ENCODE data around the gene SLC12A1.
A peak's percentile ranks its signal among the peaks of the same experiment; 100 is the strongest.

SLC12A1 gene

GRCh38 chr15:48267766-48268165, 61.7 kb downstream of the SLC12A1 start:
- no peak for DNase-seq
- no peak for TF ChIP-seq POLR2A (IDR thresholded peaks at IDR 0.05; ENCODE audit: low read length)
- no peak for TF ChIP-seq GATA1 (IDR thresholded peaks at IDR 0.05; ENCODE audit: low read depth, low read length)

- DNase-seq = no peak
- TF ChIP-seq POLR2A (IDR thresholded peaks at IDR 0.05; ENCODE audit: low read length) = no peak
- no peak for TF ChIP-seq GATA1 (IDR thresholded peaks at IDR 0.05; ENCODE audit: low read depth, low read length)
These were observed 66.9 kb downstream of the SLC12A1 start for GRCh38 chr15:48273049-48273448.

GRCh38 chr15:48278666-48279065, 72.6 kb downstream of the SLC12A1 start:
- TF ChIP-seq GATA1 (IDR thresholded peaks at IDR 0.05; ENCODE audit: low read depth, low read length) (no peak), POLR2A (IDR thresholded peaks at IDR 0.05; ENCODE audit: low read length) (no peak)
- no peak for DNase-seq

DNA sequence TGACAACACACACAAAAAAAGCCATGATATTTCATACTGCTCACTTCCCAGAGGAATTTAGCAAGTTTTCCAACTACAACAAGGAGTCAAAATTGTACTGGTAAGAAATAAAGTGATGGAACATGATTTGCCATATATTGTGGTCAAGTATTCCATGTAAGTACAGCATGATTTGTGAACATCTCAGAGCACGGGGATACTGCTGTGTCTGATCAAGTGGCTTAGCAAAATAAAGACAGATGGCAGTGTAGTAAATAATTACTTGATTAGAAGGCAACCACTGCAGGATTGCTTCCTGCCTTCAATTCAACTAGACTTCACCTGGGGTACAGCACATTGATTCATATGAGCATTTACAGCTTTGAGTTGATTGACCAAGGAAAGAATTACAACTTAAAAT, 73.5 kb downstream of the SLC12A1 start:
- no peak for DNase-seq
- no peak for TF ChIP-seq GATA1 (IDR thresholded peaks at IDR 0.05; ENCODE audit: low read depth, low read length)
- no peak for TF ChIP-seq POLR2A (IDR thresholded peaks at IDR 0.05; ENCODE audit: low read length)

DNA sequence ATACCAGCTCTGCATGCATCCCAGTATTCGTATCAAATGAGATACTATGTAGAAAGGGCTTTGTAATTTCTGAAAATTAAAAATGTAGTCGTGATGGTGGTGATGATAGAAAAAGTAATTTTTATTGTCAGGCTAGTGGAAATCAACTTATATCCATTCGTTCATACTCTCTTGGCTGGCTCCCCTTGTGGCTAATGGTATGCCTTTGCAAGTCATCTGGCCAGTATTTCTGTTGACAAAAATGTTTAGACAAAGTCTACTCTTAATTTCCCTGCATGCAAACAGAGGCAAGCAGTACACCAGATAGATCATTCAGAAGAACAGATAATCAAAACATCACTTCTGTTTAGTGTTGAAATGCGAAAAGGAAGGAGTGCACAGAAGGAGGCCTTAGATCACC, 75.6 kb downstream of the SLC12A1 start:
- no peak for DNase-seq
- TF ChIP-seq GATA1 (IDR thresholded peaks at IDR 0.05; ENCODE audit: low read depth, low read length) (no peak), POLR2A (IDR thresholded peaks at IDR 0.05; ENCODE audit: low read length) (no peak)

- TF ChIP-seq POLR2A (IDR thresholded peaks at IDR 0.05; ENCODE audit: low read length) (no peak), GATA1 (IDR thresholded peaks at IDR 0.05; ENCODE audit: low read depth, low read length) (no peak)
- DNase-seq = no peak
These were observed 76.1 kb downstream of the SLC12A1 start for GRCh38 chr15:48282216-48282615.

GRCh38 chr15:48283396-48284145, 77.5 kb downstream of the SLC12A1 start:
- no peak for TF ChIP-seq GATA1 (IDR thresholded peaks at IDR 0.05; ENCODE audit: low read depth, low read length)
- no peak for TF ChIP-seq POLR2A (IDR thresholded peaks at IDR 0.05; ENCODE audit: low read length)
- no peak for DNase-seq

GRCh38 chr15:48285329-48286214, 79.5 kb downstream of the SLC12A1 start:
- TF ChIP-seq GATA1 (IDR thresholded peaks at IDR 0.05; ENCODE audit: low read depth, low read length) (no peak), POLR2A (IDR thresholded peaks at IDR 0.05; ENCODE audit: low read length) (no peak)
- peak; percentile 61 to 76 for DNase-seq

DNA sequence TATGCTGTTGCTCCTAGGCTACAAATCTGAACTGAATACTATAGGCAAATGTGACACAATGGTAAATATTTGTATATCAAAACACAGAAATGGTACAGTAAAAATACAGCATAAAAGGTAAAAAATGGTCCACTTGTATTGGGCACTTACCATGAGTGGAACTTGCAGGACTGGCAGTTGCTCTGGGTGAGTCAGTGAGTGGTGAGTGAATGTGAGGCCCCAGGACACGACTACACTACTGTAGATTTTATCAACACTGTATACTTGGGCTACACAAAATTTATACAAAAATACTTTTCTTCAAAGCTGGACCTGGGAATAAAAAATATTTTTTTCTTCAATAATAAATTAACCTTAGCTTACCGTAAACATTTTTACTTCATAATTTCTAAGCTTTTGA, 83.5 kb downstream of the SLC12A1 start:
- TF ChIP-seq GATA1 (IDR thresholded peaks at IDR 0.05; ENCODE audit: low read depth, low read length) = no peak
- TF ChIP-seq POLR2A (IDR thresholded peaks at IDR 0.05; ENCODE audit: low read length) = no peak
- no peak for DNase-seq

GRCh38 chr15:48292458-48292857, 86.4 kb downstream of the SLC12A1 start:
- no peak for TF ChIP-seq POLR2A (IDR thresholded peaks at IDR 0.05; ENCODE audit: low read length)
- TF ChIP-seq GATA1 (IDR thresholded peaks at IDR 0.05; ENCODE audit: low read depth, low read length) = no peak
- no peak for DNase-seq

GRCh38 chr15:48297668-48298067, 91.6 kb downstream of the SLC12A1 start:
- DNase-seq = no peak
- TF ChIP-seq GATA1 (IDR thresholded peaks at IDR 0.05; ENCODE audit: low read depth, low read length) (no peak), POLR2A (IDR thresholded peaks at IDR 0.05; ENCODE audit: low read length) (no peak)

GRCh38 chr15:48298914-48299313, 92.8 kb downstream of the SLC12A1 start:
- TF ChIP-seq GATA1 (IDR thresholded peaks at IDR 0.05; ENCODE audit: low read depth, low read length) = no peak
- TF ChIP-seq POLR2A (IDR thresholded peaks at IDR 0.05; ENCODE audit: low read length) = no peak
- no peak for DNase-seq

DNA sequence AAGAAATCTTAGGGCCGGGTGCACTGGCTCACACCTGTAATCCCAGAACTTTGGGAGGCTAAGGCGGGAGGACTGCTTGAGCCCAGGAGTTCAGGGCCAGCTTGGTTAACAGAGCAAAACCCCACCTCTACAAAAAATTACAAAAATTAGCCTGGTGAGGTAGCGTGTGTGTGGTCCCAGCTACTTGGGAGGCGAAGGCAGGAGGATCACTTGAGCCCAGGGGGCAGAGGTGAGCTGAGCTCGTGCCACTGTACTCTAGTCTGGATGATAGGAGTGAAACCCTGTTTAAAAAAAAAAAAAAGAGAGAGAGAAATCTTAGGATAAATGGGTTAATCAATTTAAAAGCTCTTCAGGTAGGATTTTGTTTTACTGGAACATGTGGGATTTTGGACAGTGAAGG, 93.9 kb downstream of the SLC12A1 start:
- DNase-seq = no peak
- TF ChIP-seq GATA1 (IDR thresholded peaks at IDR 0.05; ENCODE audit: low read depth, low read length) (no peak), POLR2A (IDR thresholded peaks at IDR 0.05; ENCODE audit: low read length) (no peak)

DNA sequence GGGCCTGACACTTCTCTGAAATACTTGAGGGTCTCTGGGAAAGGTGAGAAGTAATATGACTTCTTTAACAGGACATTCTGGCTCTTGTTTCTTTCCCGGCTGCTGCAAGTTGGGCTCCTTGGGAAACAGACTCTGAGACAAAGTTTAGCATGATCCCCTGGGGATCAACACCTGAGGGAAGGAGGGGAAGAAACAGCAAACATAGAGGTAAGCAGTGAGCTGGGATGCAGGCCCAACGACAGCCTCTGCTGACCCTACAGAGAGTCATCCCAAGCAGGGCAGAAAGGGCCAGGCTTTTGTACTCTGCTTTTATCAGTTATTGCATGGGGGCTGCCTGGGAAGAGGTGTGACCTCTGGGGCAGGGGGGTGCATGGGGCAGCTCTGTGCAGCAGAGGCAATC, 98.3 kb downstream of the SLC12A1 start:
- DNase-seq = no peak

More for the DNA sequence above, 98.3 kb downstream of the SLC12A1 start:
- TF ChIP-seq GATA1 (IDR thresholded peaks at IDR 0.05; ENCODE audit: low read depth, low read length) (no peak), POLR2A (IDR thresholded peaks at IDR 0.05; ENCODE audit: low read length) (no peak)

All from erythroblast (primary cell).